HCT116 (cell line): ENCODE data around the gene AXIN2. TPM values are rescaled to one million over a fixed set of nuclear protein-coding genes. Genes with fewer than 3 reads are reported as not detected.

Experiments
- ATAC-seq: fragments of 200-7000 bp; cut with Tn5 transposase; 2 replicates; pipeline ENCODE4 v1.9.1; 2020; ENCODE audit warnings: mild to moderate bottlenecking, moderate library complexity
- BruUV-seq: library from RNA; stranded (reverse); fragments of 400-500 nt; replicated peaks from 2 replicates; lab custom pipeline; 2021; lab: Mats Ljungman, UMichigan
- CTCF ChIA-PET: fragments of 300-600 bp; sonication (Branson Sonifier 250); formaldehyde crosslinking; loops from one replicate; lab custom pipeline; 2021; ENCODE audit warnings: antibody characterized with exemption; lab: Charles Lee
- POLR2A ChIA-PET: fragments of 300-600, 350-600 bp; sonication (Branson Sonifier 250); formaldehyde crosslinking; loops from one replicate; lab custom pipeline; 2021; ENCODE audit warnings: antibody characterized with exemption; lab: Charles Lee
- RAD21 ChIA-PET, 2 experiments: fragments of 300-600 bp; sonication (Branson Sonifier 250); formaldehyde crosslinking; loops; one replicate each; lab custom pipeline; 2023; ENCODE audit warnings: low total read pairs in 2 of 2; ENCODE audit not compliant: uncharacterized antibody in 2 of 2, unreplicated experiment in 2 of 2, low non-redundant PET in 1 of 2; lab: Charles Lee
- DNase-seq: peaks from one replicate; pipeline ENCODE4 v3.0.0-alpha.2; 2010; ENCODE audit warnings: low read depth, low spot score
- H2AFZ ChIP-seq: fragments of 200-600 bp; shearing (Covaris generic), sonication (generic); 2 replicates; pipeline ENCODE4 v1.6.1; 2017; ENCODE audit warnings: low read depth, mixed run types, mixed read lengths, antibody characterized with exemption, low read length; ENCODE audit not compliant: poor library complexity, severe bottlenecking
- H3K27ac ChIP-seq: 2 replicates; pipeline ENCODE4 v1.5.1; 2012; ENCODE audit warnings: low read depth, low read length
- H3K27me3 ChIP-seq: fragments of 200-600 bp; sonication (generic); 2 replicates; pipeline ENCODE4 v1.6.1; 2016; ENCODE audit warnings: mixed run types, low read length, mixed read lengths; ENCODE audit not compliant: insufficient read depth
- H3K36me3 ChIP-seq, 2 experiments: fragments of 200-500 bp in 1 of 2; fragments of 200-600 bp in 1 of 2; sonication (Bioruptor generic) in 1 of 2; sonication (generic) in 1 of 2; 2 replicates each; pipeline versions ENCODE4 v1.5.1 to v1.6.1; 2014 to 2016; ENCODE audit warnings: low read length in 2 of 2, inconsistent platforms in 1 of 2, mixed read lengths in 1 of 2, mixed run types in 1 of 2; ENCODE audit not compliant: insufficient read depth in 2 of 2, control insufficient read depth in 1 of 2
- H3K4me1 ChIP-seq, 2 experiments: fragments of 200-600 bp in 1 of 2; sonication (generic) in 1 of 2; 2 replicates each; pipeline versions ENCODE4 v1.5.1 to v1.6.1; 2012 to 2017; ENCODE audit warnings: low read length in 2 of 2, inconsistent platforms in 1 of 2, mild to moderate bottlenecking in 1 of 2, mixed read lengths in 1 of 2, mixed run types in 1 of 2, moderate library complexity in 1 of 2; ENCODE audit not compliant: insufficient read depth in 2 of 2, control insufficient read depth in 1 of 2
- H3K4me2 ChIP-seq: fragments of 200-600 bp; sonication (generic); 2 replicates; pipeline ENCODE4 v1.6.1; 2017; ENCODE audit warnings: mixed run types, low read length, mixed read lengths
- H3K4me3 ChIP-seq, 2 experiments: fragments of 200-600 bp in 1 of 2; sonication (generic) in 1 of 2; replicated peaks in 1 of 2; 2 replicates each; pipeline ENCODE4 v1.5.1; 2011 to 2016; ENCODE audit warnings: low read length in 2 of 2, control low read depth in 1 of 2, low read depth in 1 of 2, mild to moderate bottlenecking in 1 of 2, mixed read lengths in 1 of 2, mixed run types in 1 of 2
- H3K79me2 ChIP-seq: fragments of 200-600 bp; sonication (generic); 2 replicates; pipeline ENCODE4 v1.6.1; 2017; ENCODE audit warnings: mild to moderate bottlenecking, mixed run types, low read length, moderate library complexity, mixed read lengths; ENCODE audit not compliant: insufficient read depth
- H3K9ac ChIP-seq: fragments of 200-600 bp; sonication (generic); 2 replicates; pipeline ENCODE4 v1.6.1; 2016; ENCODE audit warnings: low read length, mixed read lengths
- H3K9me2 ChIP-seq: fragments of 200-600 bp; sonication (generic), shearing (Covaris generic); 2 replicates; pipeline ENCODE4 v1.6.1; 2017; ENCODE audit warnings: mixed run types, mild to moderate bottlenecking, moderate library complexity; ENCODE audit not compliant: insufficient read depth
- H3K9me3 ChIP-seq, 2 experiments: fragments of 200-500 bp in 1 of 2; fragments of 200-600 bp in 1 of 2; sonication (Bioruptor generic) in 1 of 2; sonication (generic) in 1 of 2; 2 replicates each; pipeline ENCODE4 v1.6.1; 2014 to 2017; ENCODE audit warnings: low read length in 2 of 2, mixed read lengths in 2 of 2, inconsistent platforms in 1 of 2, low read depth in 1 of 2, mild to moderate bottlenecking in 1 of 2, mixed run types in 1 of 2, moderate library complexity in 1 of 2; ENCODE audit not compliant: control insufficient read depth in 1 of 2, insufficient read depth in 1 of 2
- H4K20me1 ChIP-seq: fragments of 200-600 bp; sonication (generic), shearing (Covaris generic); 2 replicates; pipeline ENCODE4 v1.6.1; 2017; ENCODE audit warnings: mixed run types, mild to moderate bottlenecking, moderate library complexity; ENCODE audit not compliant: insufficient read depth
- CBX3 ChIP-seq: IDR thresholded peaks from 2 replicates; pipeline ENCODE4 v1.6.1; 2012; ENCODE audit warnings: low read depth
- TCF7L2 ChIP-seq: IDR thresholded peaks from 2 replicates; pipeline ENCODE4 v1.7.0; 2011; ENCODE audit warnings: borderline replicate concordance, inconsistent platforms; ENCODE audit not compliant: insufficient read depth, insufficient read length; ENCODE audit errors: extremely low read depth
- intact Hi-C: fragments of 100-400 bp; cut with micrococcal nuclease; formaldehyde crosslinking; loops from 2 replicates; pipeline ENCODE4 v1.10.0; 2022
- total RNA-seq: library from RNA; stranded (reverse); gene quantifications from one replicate; pipeline ENCODE4 v1.2.1, GENCODE V29; 2021; ENCODE audit not compliant: unreplicated experiment
- TF ChIP-seq, protein P1 (sequence below): IDR thresholded peaks from 2 replicates; pipeline ENCODE4 v1.6.1; 2012

AXIN2 gene
- total RNA-seq, 1 experiment from 2014 or later = 7.1 TPM

- DNase-seq (no peak), ATAC-seq (no peak)
- H3K9ac ChIP-seq = no peak overlapping the region
- H3K9me3 ChIP-seq = no peaks in the 10 kb centered on the region
- H3K79me2 ChIP-seq = no peaks in the 10 kb centered on the region
- H3K4me3 ChIP-seq = no peak overlapping the region
- H3K4me2 ChIP-seq = no peak overlapping the region
- ChIA-PET CTCF (no interaction called here), RAD21 (no interaction called here), POLR2A (no interaction called here)
- no TSS peak for BruUV-seq
- peak; percentile 30 for TF ChIP-seq TCF7L2
- TF ChIP-seq, protein P1, sequence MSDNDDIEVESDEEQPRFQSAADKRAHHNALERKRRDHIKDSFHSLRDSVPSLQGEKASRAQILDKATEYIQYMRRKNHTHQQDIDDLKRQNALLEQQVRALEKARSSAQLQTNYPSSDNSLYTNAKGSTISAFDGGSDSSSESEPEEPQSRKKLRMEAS = no peak
- H2AFZ ChIP-seq = no peak overlapping the region
- H3K27ac ChIP-seq = no peak overlapping the region
- intact Hi-C loops = no loop called here
- H3K9me2 ChIP-seq = no peaks in the 10 kb centered on the region
- H3K4me1 ChIP-seq = no peaks in the 10 kb centered on the region
- H3K27me3 ChIP-seq = no peaks in the 10 kb centered on the region
- H4K20me1 ChIP-seq = no peaks in the 10 kb centered on the region
- no peaks in the 10 kb centered on the region for H3K36me3 ChIP-seq
These were observed 47.8 kb upstream of the AXIN2 start for GRCh38 chr17:65609286-65609685.

GRCh38 chr17:65604070-65604469 is 42.6 kb upstream of the AXIN2 start:
- no TSS peak for BruUV-seq
- intact Hi-C loops = no loop called here
- H3K9ac ChIP-seq = no peak overlapping the region
- H3K9me2 ChIP-seq = no peaks in the 10 kb centered on the region
- no peak overlapping the region for H2AFZ ChIP-seq
- no peaks in the 10 kb centered on the region for H3K27me3 ChIP-seq
- CTCF ChIA-PET = no interaction called here
- no peaks in the 10 kb centered on the region for H3K79me2 ChIP-seq
- H3K27ac ChIP-seq = no peak overlapping the region
- DNase-seq = no peak
- no peaks in the 10 kb centered on the region for H3K4me1 ChIP-seq
- no peak overlapping the region for H3K4me3 ChIP-seq
- no peaks in the 10 kb centered on the region for H3K9me3 ChIP-seq
- RAD21 ChIA-PET = no interaction called here
- H4K20me1 ChIP-seq = no peaks in the 10 kb centered on the region
- TF ChIP-seq CBX3 = no peak
- ATAC-seq = no peak
- H3K36me3 ChIP-seq = no peaks in the 10 kb centered on the region
- no peak overlapping the region for H3K4me2 ChIP-seq
- POLR2A ChIA-PET = no interaction called here
